Nucleus accumbens (tissue), 56 donors: Measurements from ENCODE around the gene FBN1.

Experiments
- DNase-seq, 56 donors: peaks; one replicate each; lab custom pipeline; 2025; lab: John Stamatoyannopoulos, UW

The FBN1 gene

DNA sequence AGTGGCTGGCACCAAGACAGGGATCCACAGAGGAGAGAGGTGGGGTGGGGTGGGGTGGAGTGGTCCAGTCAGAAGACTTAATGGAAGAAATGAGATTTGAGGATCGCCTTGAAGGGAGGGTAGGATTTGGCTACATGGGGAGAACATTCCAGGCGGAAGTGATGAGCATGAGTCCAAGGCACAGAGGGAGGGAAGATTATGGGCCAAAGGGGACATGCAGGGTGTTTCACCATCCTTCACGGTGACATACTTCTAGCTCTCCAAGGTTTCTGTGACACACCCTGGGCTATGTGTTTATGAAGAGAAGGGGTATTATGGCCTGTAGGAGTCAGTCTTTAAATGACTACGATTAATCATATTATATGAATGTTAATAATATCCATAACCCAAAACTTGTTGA, 7.7 kb upstream of the FBN1 start:
- no peak for DNase-seq

DNA sequence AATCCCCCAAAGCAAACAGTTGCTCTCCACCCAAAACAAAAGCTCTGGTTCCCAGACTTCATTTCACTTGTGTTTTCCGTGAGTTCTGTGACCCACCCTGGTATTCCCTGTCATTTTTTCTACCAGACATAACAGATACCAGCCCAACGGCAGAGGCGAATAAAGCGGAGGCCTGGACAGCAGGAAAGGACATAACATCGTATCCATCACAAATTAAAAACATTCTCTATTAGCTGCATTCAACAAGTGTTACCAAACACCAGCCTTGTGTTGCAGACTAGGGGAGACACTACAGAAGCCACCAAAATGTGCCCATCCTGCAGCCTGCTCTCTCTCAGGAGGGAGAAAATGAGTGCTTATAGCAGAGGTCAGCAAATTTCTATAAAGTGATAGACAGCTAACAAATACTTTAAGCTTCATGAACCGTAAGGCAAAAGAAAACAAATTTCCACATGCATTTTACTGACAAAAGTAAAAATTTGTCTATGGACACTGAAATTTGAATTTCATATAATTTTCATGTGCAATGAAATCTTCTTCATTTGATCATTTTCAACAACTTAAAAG, 7.1 kb upstream of the FBN1 start:
- DNase-seq, result no peak

DNA sequence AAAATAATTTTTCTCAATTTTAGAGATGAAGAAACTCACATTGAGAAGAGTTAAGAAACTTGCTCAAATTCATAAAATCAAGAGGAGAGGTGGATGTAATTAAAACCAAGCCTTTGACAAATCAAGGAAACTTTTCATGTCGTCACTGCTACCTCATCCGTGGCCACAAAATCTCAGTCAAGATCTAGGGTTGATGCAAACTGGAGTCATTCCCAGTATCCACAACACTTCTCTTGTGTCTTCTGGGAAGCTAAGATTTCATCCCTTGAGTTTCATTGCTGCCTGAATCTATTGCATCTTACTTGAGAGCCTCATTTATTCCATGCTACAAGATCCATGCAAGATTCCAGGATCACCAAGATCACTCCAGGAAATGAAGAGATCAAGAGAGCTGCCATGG, 5.4 kb upstream of the FBN1 start:
- DNase-seq, result no peak

DNA sequence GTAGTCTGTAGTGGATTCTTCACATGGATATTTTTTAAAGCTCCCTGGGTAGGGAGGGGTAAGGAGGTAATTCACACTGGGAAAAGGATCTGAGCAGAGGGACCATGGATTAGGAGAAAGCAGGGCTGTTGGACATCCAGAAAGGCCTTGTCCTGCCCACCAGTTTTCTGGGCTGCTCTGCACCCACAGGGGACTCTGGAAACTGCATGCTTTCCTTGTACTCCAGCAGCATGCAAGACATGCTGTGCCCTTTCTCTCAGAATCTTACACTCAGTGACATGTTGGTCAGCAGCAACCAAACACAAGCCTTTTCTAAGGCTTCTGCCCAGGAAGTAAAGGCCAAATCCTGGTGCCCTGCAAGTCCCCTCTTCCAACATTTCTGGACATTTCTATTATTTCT, 2.5 kb upstream of the FBN1 start:
- peak in 17 of 56 donors; percentile 7 to 35 (median 16) for DNase-seq

DNA sequence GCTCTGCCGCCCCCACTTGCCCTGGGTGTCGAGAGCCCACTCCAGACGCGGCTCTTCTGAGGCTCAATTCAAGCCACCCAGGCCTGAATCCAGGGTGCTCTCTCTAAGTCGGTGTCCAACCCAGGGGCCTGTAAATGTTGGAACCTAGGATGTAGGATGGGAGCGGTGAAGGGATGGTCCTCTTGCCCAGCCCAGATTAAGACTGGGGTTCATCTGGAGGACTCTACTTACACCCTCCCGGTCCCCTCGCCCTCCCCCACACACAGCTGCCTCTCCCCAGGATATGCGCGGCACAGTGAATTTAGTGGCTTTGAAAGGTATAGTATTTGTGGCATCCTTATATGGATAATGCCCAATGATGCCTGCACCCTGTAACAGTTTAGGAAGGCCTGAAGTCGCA, 822 bp upstream of the FBN1 start:
- DNase-seq, result peak in 6 of 56 donors; percentile 26 to 58 (median 44)

DNA sequence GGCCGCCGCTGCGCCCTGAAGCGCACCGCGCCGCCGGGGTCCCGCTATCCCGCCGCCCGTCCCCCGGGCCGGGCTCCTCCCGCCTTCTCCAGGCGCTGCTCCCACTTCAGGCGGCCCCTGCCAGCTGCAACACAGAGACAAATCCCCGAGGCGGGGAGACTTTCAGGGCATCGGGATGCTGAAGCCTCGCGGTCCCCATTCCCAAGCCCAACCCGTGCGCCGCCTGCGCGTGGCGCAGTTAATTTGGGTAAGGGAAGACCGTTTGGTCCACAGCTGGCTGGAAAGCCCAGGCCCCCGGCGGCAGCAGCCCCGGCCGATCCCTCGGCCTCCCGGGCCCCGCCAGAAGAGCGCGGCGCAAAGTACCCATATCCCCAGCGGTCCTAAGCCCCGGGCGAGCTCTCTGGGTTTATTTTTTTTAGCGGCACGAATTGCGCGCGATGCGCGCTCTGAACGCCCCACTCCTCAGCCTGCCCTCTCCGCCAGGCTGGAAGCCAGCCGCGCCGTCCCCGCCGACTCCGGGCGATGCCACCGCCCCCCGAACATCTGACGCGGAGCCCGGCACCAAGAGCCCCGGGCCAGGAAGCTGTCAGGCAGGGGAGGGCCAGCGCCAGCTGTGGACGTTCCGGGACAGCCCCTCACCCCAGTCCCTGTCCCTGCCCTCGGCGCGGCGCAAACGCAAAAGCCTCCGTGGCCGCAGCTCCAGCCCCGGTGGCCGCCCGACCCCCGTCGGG, 517 bp downstream of the FBN1 start:
- DNase-seq, result peak in 53 of 56 donors; percentile 44 to 93 (median 79)

DNA sequence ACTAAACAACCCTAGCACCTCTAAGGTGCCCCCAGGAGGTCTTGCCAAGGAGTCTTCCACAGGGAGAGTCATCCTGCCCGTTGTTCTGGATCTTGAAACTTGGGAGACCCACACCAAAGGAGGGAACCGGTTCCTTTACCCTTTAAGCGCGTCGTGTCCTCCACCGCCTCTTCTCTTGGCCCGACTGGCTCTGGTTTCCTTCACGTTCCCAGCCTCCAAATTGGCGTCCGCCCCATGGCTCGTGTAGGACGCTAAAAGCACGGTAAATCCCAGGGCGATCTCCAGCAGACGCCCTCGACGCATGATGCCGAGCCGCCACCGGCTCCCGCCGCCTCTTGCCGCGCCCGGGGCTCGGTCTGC, 1.1 kb downstream of the FBN1 start:
- peak in 7 of 56 donors; percentile 38 to 65 (median 60) for DNase-seq

DNA sequence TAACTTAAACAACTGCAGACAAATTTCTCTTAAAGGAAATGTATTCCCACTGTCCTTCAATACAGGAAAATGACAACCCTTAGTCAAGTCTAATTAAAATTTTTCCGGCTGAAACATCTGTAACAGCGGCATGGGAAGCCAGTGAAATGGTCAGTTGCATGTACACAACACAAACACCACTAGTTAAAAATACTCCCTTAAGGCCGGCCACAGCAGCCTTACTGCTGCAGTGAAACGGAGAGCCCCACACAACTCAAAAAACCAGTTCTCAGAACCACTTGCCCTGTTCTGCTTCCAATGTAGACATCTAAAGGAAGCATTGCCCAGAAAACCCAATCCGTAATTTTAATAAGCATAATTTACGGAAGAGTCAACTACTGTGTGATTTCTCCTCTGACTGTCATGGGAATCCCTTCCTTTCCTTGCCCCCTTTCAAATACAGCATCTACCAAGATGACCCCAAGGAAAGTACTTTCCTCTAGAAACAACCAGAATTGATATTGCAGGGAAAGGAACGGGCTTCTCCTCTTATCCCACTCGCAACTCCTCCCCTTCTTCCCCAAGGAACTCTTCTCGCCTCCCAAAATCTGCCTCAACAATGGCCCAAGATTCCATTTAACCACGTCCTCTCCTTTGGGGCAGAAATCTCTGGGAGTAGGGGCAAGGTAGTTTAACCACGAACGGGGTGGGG, 1.6 kb downstream of the FBN1 start:
- peak in 2 of 56 donors; percentile 25 to 53 for DNase-seq

DNA sequence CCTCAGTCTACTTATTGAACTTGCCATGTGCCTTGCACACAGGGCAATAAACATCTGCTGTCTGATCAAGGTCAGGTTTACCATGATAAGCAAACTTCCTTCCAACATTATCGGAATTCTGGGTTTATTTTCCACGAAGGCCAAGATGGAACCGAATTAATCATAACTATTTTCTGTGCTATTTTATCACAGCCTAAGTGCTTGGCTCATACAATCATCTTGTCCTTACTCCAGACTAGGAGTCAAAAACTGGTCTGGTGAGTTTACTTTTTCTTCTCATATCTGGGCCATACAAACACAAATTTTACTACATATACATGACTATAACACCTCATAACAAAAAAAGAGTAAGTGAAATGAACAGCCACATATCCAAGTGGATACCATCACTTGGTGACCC, 2.3 kb downstream of the FBN1 start:
- DNase-seq, result no peak

DNA sequence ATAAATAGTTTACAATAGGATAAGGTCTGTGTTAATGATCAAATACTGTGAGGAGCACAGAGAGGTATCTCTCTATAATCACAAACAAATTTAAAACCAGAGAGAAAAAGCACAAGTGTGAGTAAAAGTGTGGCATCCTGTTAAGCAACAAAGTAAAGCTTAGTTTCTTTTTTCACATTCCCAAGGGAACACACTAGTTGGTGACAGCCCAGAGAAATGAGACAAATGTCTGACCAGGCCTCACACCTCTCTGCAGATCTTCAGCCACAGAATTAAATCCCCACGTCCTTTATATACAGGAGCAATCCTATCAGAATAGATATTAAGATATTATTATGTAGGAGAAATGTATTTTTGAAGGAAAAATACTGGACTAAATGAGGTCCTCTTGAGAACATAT, 2.7 kb downstream of the FBN1 start:
- no peak for DNase-seq

DNA sequence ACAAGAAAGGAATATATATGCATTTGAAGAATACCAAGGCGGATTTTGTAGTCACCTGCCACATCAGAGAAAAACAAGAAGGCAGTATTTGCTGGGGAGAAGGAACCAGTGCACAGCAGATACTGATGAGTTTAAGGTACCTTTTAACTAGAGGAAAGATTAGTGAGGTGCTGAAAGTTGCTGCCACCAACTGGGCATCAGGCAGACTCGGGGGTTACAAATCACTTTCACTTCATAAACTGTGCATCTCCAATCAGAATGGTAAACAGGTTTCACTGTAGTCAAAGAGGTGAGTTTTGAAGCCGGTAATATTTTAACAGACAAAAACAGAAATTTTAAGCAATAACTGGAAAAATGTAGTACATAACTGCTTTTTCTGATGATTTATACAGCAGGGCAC, 4.1 kb downstream of the FBN1 start:
- DNase-seq, result peak in 21 of 56 donors; percentile 6 to 63 (median 22)

DNA sequence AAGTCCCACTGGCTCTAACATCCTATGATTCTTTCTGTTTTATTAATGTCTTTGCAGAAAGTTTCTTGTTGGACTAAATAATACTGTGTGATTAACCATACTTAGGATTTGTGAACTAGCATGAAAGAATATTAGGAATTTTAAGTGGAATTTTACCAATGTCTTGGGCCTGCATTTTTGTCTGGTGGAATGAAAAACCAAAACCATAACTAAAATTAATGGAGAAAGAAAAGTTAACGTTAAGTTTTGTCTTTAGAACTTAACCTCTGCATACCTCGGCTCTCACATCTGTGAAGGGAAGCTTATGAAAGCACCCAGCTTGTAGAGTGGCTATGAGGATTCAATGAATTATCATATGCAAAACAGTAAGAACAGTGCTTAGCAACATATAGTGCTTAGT, 6.5 kb downstream of the FBN1 start:
- no peak for DNase-seq

DNA sequence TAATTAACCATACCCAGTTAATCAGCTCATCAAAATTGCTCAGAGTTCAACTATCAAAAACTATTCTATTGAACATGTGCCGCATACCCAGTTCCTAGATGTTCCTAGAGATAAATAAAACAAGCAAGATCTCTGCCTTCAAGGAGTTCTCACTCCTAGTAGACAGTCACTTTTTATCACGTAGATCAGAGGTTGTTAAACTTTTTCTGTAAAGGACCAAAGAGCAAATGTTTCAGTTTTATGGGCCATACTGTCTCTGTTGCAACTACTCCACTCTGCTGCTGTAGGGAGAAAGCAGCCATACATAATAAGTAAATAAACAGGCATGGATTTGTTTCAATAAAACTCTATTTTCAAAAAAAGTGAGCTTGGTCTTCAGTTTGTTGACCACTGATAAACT, 7.9 kb downstream of the FBN1 start:
- DNase-seq, result no peak

DNA sequence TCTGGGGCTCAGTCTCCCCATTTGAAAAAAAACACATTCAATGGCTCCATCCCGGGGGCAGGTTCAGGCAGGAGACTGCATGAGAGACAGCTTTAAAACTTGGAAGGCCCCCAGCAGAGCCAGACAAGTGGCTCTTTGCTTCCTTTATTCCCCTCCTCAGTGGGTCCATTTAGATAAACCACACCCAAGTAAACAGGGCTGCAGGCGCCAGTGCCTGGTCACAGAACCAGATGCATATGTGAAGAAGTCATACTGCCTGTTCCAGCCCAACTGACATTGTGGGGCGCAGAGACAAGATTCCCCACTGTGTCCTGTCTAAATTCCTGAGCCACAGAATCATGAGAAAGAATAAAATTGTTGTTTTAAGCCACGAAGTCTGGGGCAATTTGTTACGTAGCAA, 9.0 kb downstream of the FBN1 start:
- DNase-seq, result peak in 18 of 56 donors; percentile 11 to 43 (median 26)

DNA sequence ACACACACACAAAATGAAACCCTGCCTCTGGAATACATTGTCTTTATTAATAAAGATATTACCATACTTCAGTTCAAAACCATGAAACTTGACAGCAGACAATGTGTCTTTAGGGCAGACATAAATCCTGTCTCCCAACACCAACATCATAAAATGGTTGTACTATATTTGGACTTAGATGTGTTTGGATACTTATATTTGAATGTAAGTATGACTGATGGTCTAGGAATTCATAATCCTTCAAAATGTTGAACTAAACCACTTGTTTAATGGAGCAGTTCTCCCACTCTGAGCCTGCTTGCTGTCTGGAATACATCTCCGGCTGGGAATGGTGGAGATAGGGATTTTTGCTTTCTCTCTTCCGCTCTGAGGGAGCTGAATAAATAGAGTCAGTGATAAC, 10.6 kb downstream of the FBN1 start:
- no peak for DNase-seq

DNA sequence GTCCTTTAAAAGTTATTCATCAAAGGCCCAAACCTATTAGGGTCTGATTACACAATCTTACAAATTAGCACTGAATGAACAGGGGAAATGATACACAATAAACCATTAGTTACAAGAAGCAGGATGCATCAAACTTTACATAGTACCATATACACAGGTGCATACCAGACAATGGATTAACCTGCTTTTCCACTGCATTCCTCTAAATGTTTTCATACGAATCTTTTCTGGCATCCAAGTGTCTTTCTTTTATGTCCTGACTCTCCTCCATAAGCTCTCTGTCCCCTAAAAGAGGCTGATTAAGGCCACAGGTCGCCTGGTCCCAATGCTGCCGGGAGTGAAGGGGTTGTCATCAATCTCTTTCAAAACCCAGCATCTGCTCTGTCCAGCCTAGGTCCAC, 11.4 kb downstream of the FBN1 start:
- DNase-seq, result no peak

DNA sequence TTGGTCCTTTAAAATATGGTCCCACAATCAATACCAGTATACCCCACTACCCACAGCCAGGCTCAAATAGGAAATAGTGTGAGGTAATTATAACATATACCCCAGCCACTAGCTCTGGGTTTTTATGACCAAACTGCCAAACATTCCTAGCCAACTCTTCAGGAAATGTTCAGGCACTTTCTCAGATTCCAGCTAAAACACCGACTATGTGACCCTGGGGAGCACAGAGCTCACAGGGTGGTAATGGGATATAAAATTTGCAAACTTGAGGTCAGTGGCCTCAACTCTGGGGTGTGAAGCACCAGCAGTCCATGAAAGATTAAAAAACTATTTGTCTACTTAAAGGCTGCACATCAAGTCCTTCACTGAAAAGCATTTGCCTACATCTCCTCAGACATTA, 12.9 kb downstream of the FBN1 start:
- DNase-seq, result no peak

DNA sequence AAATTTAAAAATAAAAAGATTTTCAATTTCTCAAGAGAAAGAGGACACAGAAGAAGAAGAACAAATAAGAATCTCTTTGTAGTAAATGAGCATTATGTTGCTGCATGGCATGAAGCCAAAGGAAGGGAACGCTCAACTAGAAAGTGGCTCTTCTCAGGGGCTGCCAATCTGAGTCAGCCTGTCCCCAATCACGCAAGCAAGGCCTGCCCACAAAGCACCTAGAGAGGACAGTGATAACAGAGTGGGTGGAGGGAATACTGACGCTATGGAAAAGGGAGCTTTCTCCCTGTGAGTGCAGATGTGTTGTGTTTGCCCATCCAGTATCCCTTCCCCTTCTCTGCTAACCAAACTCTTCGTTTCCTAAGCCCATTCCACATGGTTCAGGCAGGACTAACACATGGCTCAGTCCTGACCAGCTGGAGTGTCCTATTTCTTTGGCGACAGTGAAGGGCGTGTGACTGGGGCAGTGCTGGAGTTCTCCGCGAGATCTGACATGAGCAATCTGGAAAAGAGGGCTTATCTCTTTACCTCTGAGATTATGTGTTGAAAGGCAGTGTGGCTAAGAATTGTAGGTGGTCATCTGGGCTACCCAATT, 14.2 kb downstream of the FBN1 start:
- DNase-seq, result peak in 3 of 56 donors; percentile 13 to 59 (median 19)

DNA sequence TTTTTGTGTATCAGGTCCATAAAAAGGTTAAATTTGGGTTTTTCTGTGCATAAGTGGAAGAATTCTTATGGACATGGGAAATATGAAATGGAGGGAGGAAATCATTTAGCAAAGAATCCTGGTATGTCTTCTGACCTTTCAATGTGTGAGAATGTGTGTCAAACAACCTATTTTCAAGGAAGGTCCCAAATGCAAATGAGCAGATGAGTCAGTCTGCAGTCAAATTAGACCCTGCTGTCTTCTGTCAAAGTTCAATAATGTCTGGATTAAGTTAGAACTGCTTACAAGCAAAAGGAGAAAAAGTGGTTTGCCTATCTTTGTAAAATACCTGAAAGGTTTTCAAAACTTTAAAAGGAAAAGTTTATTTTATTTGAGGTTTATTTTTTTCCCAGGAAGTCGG, 15.3 kb downstream of the FBN1 start:
- no peak for DNase-seq

DNA sequence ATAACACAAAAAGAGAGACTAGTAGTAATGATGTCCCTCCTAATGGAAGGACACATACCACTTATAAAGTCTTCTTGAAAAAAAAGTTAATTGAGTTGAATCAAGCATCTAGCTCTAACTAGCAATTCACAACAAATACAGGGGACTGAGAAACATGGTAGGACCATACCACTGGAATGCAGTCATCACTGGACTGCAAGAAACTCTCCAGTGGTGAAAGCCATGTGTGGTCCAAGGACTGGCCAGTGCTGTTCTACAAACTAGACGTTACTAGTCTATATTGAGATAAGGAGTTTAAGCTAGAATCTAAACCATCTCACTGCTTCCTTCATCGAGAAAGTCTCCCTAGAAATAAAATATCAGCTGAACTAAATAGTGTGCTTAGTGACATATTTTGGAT, 16.7 kb downstream of the FBN1 start:
- no peak for DNase-seq

DNA sequence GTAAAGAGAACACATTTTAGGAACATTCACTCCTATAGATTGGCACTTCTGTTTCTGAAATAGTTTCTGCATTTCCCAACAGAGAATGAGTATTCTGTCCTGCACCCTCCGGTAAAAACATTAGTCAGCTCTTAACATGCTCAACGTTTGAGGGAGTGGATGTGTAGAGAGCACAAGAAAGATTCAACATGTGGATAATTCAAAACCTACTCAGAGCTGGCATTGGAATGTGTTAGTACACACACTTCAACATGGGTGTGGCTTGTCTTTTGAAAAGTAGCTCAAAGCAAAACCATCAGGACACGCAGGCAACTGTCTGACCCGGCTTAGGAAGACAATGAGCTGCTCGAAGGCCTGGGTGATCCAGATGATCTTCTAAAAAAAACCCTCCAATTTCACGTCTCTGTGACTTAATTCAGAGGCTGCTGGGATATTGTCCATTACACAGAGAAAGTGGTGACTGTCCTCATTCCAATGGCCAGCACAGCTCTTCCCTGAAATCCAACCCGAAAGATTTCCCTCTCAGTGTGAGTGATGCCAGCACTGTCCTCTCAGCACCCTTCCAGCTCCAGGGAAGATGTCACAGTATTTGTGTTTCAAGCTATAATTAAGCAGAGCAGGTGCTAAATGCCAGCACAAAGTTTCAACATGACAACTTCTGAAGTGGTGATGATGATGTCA, 18.1 kb downstream of the FBN1 start:
- peak in 1 of 56 donors; percentile 4 for DNase-seq
